Measurements from ENCODE around the gene SLFN14. TPM values are rescaled to one million over a fixed set of nuclear protein-coding genes. Genes with fewer than 3 reads are reported as not detected.

SLFN14 gene
- total RNA-seq, 1 experiment from 2014 or later, result not detected

GRCh38 chr17:35514564-35514963, 46.1 kb downstream of the SLFN14 start:
- no peaks in the 10 kb centered on the region for H3K36me3 ChIP-seq (ENCODE audit: control insufficient read depth, insufficient read depth, low read length)
- no peak for TF ChIP-seq REST (IDR thresholded peaks at IDR 0.05; ENCODE audit: insufficient read depth in 1 of 2, low read depth in 2 of 2, low read length in 1 of 2)
- TF ChIP-seq POLR2AphosphoS5 (IDR thresholded peaks at IDR 0.05; ENCODE audit: low read depth, low read length), result no peak
- TF ChIP-seq TCF7L2 (IDR thresholded peaks at IDR 0.05; ENCODE audit: low read depth, low read length), result no peak
- TF ChIP-seq CTCF (IDR thresholded peaks at IDR 0.05), result no peak
- no peak for TF ChIP-seq SIN3A (IDR thresholded peaks at IDR 0.05; ENCODE audit: borderline replicate concordance, insufficient read depth, low read depth, low read length)
- in situ Hi-C loops (cut with HindIII; ENCODE audit: low pct_unique_long_range_greater_than_20kb, low sequenced_read_pairs) (no loop called here), intact Hi-C loops (cut with micrococcal nuclease; ENCODE audit: unreplicated experiment) (no loop called here)
- POLR2A ChIA-PET, result no interaction called here
- no peaks in the 10 kb centered on the region for H3K9me3 ChIP-seq (ENCODE audit: control insufficient read depth, insufficient read depth, low read depth, low read length)
- no peak overlapping the region for H3K4me3 ChIP-seq (ENCODE audit: low read depth in 2 of 2, low read length in 2 of 2)
- CTCF ChIA-PET, result no interaction called here
- no peaks in the 10 kb centered on the region for H3K4me1 ChIP-seq (ENCODE audit: control insufficient read depth, insufficient read depth, low read length)
- no peak for DNase-seq (ENCODE audit: low read depth, low spot score)
- peaks cover 5% of the 10 kb centered on the region; the same call in 1 of the 2 replicates for H3K27me3 ChIP-seq (ENCODE audit: control insufficient read depth, insufficient read depth, low read length)
- ATAC-seq, result no peak
- no peak overlapping the region for H3K27ac ChIP-seq (ENCODE audit: low read length)
- BruUV-seq (replicated peaks), result no TSS peak

Other genes with a start within 250 kb of the SLFN14 start
- 45.0 TPM for gene SLFN11, start 187.2 kb downstream of the SLFN14 start, total RNA-seq (2021; ENCODE audit: unreplicated experiment)
- gene SLFN12, start 128.3 kb downstream of the SLFN14 start, total RNA-seq (2021; ENCODE audit: unreplicated experiment), result 35.2 TPM
- 56.5 TPM for gene SLFN13, start 112.1 kb downstream of the SLFN14 start, total RNA-seq (2021; ENCODE audit: unreplicated experiment)
- 0.33 TPM for gene SLFN12L, start 23.1 kb downstream of the SLFN14 start, total RNA-seq (2021; ENCODE audit: unreplicated experiment)
- 6.6 TPM for gene PEX12, start 17.8 kb upstream of the SLFN14 start, total RNA-seq (2021; ENCODE audit: unreplicated experiment)
- 446 TPM for gene AP2B1, start 26.5 kb upstream of the SLFN14 start, total RNA-seq (2021; ENCODE audit: unreplicated experiment)
- gene RASL10B, start 170.8 kb upstream of the SLFN14 start, total RNA-seq (2021; ENCODE audit: unreplicated experiment), result 4.3 TPM
- gene GAS2L2, start 192.4 kb upstream of the SLFN14 start, total RNA-seq (2021; ENCODE audit: unreplicated experiment), result not detected
- not detected for gene C17orf50, start 200.1 kb upstream of the SLFN14 start, total RNA-seq (2021; ENCODE audit: unreplicated experiment)
- 1.6 TPM for gene MMP28, start 234.8 kb upstream of the SLFN14 start, total RNA-seq (2021; ENCODE audit: unreplicated experiment)
- 249 TPM for gene TAF15, start 248.7 kb upstream of the SLFN14 start, total RNA-seq (2021; ENCODE audit: unreplicated experiment)

Data from Panc1 (cell line).